Keratinocyte (primary cell): ENCODE results near the gene RITA1. TPM values are rescaled to one million over a fixed set of nuclear protein-coding genes. Genes with fewer than 3 reads are reported as not detected.

Source experiments
- DNase-seq: peaks from one replicate; pipeline ENCODE4 v3.0.0-alpha.2; 2011; ENCODE audit warnings: low read depth, missing footprints, low spot score
- FAIRE-seq: peaks from 2 replicates; lab custom pipeline; 2011; peaks lifted over from hg19 to GRCh38; lab: Jason Lieb, UNC
- H2AFZ ChIP-seq: 2 replicates; pipeline ENCODE4 v1.6.0; 2012; ENCODE audit warnings: low read length, control low read depth, inconsistent platforms; ENCODE audit not compliant: control insufficient read depth
- H3K27ac ChIP-seq: 2 replicates; pipeline ENCODE4 v1.5.1; 2011; ENCODE audit warnings: low read length; ENCODE audit not compliant: control insufficient read depth, insufficient read depth
- H3K27me3 ChIP-seq: 3 replicates; pipeline ENCODE4 v1.6.0; 2011; ENCODE audit warnings: low read length; ENCODE audit not compliant: control insufficient read depth, insufficient read depth; ENCODE audit errors: extremely low read depth
- H3K36me3 ChIP-seq, 2 experiments: 2 replicates in 1 of 2; 3 replicates in 1 of 2; pipeline ENCODE4 v1.5.1; 2011; ENCODE audit warnings: low read length in 2 of 2, mild to moderate bottlenecking in 1 of 2; ENCODE audit not compliant: control insufficient read depth in 2 of 2, insufficient read depth in 2 of 2; ENCODE audit errors: extremely low read depth in 1 of 2
- H3K4me1 ChIP-seq: 3 replicates; pipeline ENCODE4 v1.5.1; 2011; ENCODE audit warnings: low read length; ENCODE audit not compliant: control insufficient read depth, insufficient read depth; ENCODE audit errors: extremely low read depth
- H3K4me2 ChIP-seq: 3 replicates; pipeline ENCODE4 v1.6.0; 2011; ENCODE audit warnings: low read depth, low read length; ENCODE audit not compliant: control insufficient read depth, insufficient read depth; ENCODE audit errors: extremely low read depth
- H3K4me3 ChIP-seq, 3 experiments: fragments of 200-600 bp in 1 of 3; sonication (generic) in 1 of 3; 2 replicates in 2 of 3; 3 replicates in 1 of 3; pipeline ENCODE4 v1.5.1; 2011 to 2016; ENCODE audit warnings: low read length in 3 of 3, mild to moderate bottlenecking in 3 of 3, control low read depth in 2 of 3, inconsistent platforms in 1 of 3, low read depth in 1 of 3, mixed read lengths in 1 of 3, mixed run types in 1 of 3, moderate library complexity in 1 of 3; ENCODE audit not compliant: control insufficient read depth in 2 of 3, insufficient read depth in 2 of 3; ENCODE audit errors: extremely low read depth in 1 of 3
- H3K79me2 ChIP-seq: 2 replicates; pipeline ENCODE4 v1.6.0; 2012; ENCODE audit warnings: low read length; ENCODE audit not compliant: control insufficient read depth, insufficient read depth
- H3K9ac ChIP-seq: 3 replicates; pipeline ENCODE4 v1.6.0; 2011; ENCODE audit warnings: low read length; ENCODE audit not compliant: control insufficient read depth, insufficient read depth; ENCODE audit errors: extremely low read depth
- H3K9me1 ChIP-seq: 3 replicates; pipeline ENCODE4 v1.6.0; 2011; ENCODE audit warnings: low read length; ENCODE audit not compliant: control insufficient read depth, insufficient read depth; ENCODE audit errors: extremely low read depth
- H3K9me3 ChIP-seq: 2 replicates; pipeline ENCODE4 v1.5.1; 2012; ENCODE audit warnings: low read depth, low read length; ENCODE audit not compliant: control insufficient read depth
- H4K20me1 ChIP-seq: 3 replicates; pipeline ENCODE4 v1.6.0; 2011; ENCODE audit warnings: low read length; ENCODE audit not compliant: control insufficient read depth, insufficient read depth; ENCODE audit errors: extremely low read depth
- EZH2 ChIP-seq: IDR thresholded peaks from one replicate; pipeline ENCODE4 v1.6.1; 2012; ENCODE audit warnings: inconsistent platforms, mild to moderate bottlenecking, low read length, moderate library complexity
- dilution Hi-C: fragments of 300-500 bp; cut with MboI; formaldehyde crosslinking; loops from one replicate; pipeline ENCODE4 v1.7.0; 2020; ENCODE audit warnings: low sequenced_read_pairs; ENCODE audit not compliant: extremely low pct_ligation_motif_present
- polyA plus RNA-seq, 5 experiments: library from polyadenylated mRNA; depleted of rRNA in 3 of 5; stranded (reverse) in 3 of 5; stranded (forward) in 1 of 5; unstranded in 1 of 5; fragments of >200 nt; gene quantifications; 1 replicate in 1 of 5; 2 replicates in 3 of 5; 3 replicates in 1 of 5; pipeline versions ENCODE4 v1.2.1 to v1.2.3, GENCODE V29; 2011 to 2012; ENCODE audit warnings: missing spikeins in 2 of 5, low read depth in 1 of 5, low replicate concordance in 1 of 5
- TF ChIP-seq, protein P1 (sequence below), 3 experiments: IDR thresholded peaks in 1 of 3; conservative IDR thresholded peaks in 1 of 3; optimal IDR thresholded peaks in 1 of 3; 2 replicates in 2 of 3; 3 replicates in 1 of 3; pipeline versions ENCODE3 to v1.5.1; 2011; ENCODE audit warnings: low read length in 3 of 3, mild to moderate bottlenecking in 3 of 3, moderate library complexity in 2 of 3, control low read depth in 1 of 3, inconsistent platforms in 1 of 3; ENCODE audit not compliant: insufficient read depth in 2 of 3; ENCODE audit errors: extremely low read depth in 1 of 3

The RITA1 gene
- polyA plus RNA-seq, 1 donor (not counting 4 experiments of a cell fraction or from before 2014, with no cell fraction given) = 11.8 TPM

DNA sequence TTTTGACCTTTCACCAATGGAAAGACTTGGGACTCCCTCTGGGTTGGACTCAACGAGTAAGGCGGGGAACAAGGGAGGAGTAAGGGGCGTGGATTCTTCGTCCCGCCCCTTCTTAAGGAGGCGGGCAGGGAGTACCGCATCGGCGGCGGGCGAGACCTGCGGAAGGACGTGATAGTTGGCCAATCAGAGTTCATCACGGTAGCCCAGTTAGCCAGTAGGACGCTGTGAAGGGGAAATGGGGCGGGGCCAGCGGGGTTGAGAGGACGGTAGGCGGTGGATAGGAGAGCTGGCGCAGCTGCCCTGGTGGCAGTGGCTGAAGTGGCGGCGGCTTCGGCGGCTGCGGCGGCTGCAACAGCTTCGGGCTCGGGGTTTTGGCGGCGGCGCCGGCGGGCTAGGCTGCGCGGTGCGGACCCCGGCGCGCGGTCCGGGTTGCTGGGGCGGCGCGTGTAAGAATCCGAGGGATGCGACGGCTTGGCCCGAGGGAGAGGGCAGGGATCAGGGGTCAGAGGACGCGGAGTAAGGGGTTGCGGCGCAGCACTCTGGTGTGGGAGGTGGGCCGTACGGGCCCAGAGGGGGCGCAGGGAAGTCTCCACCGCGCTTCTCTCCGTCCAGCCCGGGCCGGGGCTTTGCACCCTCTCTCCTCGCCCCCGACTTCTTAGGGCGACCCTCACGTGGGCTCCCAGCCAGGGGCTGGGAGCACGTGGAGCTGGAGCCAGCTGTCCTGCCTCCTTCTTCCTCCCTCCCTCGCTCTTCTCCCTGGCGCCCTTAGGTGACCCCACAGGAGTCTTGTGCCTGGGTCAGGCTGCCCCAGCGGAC, 35.9 kb downstream of the RITA1 start, which contains the start of gene TPCN1:
TPCN1 (plus strand) TSS at position 284 of the 816 bp plus-strand sequence. CDS start 5,389 bp downstream, outside the sequence.
- H4K20me1 ChIP-seq = no peaks in the 10 kb centered on the region
- peaks cover 22% of the 10 kb centered on the region for H3K4me1 ChIP-seq
- FAIRE-seq (peak; percentile 83), DNase-seq (peak; percentile 99)
- peak within 1 kb of the TSS; percentile 99 for H2AFZ ChIP-seq
- H3K9me3 ChIP-seq = no peaks in the 10 kb centered on the region
- peaks cover 6% of the 10 kb centered on the region for H3K79me2 ChIP-seq
- TF ChIP-seq, protein P1, sequence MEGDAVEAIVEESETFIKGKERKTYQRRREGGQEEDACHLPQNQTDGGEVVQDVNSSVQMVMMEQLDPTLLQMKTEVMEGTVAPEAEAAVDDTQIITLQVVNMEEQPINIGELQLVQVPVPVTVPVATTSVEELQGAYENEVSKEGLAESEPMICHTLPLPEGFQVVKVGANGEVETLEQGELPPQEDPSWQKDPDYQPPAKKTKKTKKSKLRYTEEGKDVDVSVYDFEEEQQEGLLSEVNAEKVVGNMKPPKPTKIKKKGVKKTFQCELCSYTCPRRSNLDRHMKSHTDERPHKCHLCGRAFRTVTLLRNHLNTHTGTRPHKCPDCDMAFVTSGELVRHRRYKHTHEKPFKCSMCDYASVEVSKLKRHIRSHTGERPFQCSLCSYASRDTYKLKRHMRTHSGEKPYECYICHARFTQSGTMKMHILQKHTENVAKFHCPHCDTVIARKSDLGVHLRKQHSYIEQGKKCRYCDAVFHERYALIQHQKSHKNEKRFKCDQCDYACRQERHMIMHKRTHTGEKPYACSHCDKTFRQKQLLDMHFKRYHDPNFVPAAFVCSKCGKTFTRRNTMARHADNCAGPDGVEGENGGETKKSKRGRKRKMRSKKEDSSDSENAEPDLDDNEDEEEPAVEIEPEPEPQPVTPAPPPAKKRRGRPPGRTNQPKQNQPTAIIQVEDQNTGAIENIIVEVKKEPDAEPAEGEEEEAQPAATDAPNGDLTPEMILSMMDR (optimal IDR thresholded peaks at IDR 0.05 in 1 of 3, IDR thresholded peaks at IDR 0.05 in 1 of 3, conservative IDR thresholded peaks at IDR 0.05 in 1 of 3; ENCODE audit: extremely low read depth in 1 of 3, insufficient read depth in 2 of 3, low read length in 3 of 3) = no peak
- TF ChIP-seq EZH2 = no peak
- no peaks in the 10 kb centered on the region for H3K27me3 ChIP-seq
- peak within 1 kb of the TSS; percentile 96 for H3K4me2 ChIP-seq
- H3K27ac ChIP-seq = peak within 1 kb of the TSS; percentile 71
- dilution Hi-C loops = no loop called here
- H3K4me3 ChIP-seq = peak within 1 kb of the TSS; percentile 62 to 87 (median 86)
- peak within 1 kb of the TSS; percentile 88 for H3K9ac ChIP-seq
- H3K36me3 ChIP-seq = no peaks in the 10 kb centered on the region
- peaks cover 3% of the 10 kb centered on the region for H3K9me1 ChIP-seq

- TF ChIP-seq, protein P1 (optimal IDR thresholded peaks at IDR 0.05 in 1 of 3, IDR thresholded peaks at IDR 0.05 in 1 of 3, conservative IDR thresholded peaks at IDR 0.05 in 1 of 3; ENCODE audit: extremely low read depth in 1 of 3, insufficient read depth in 2 of 3, low read length in 3 of 3) = no peak
- no peak for TF ChIP-seq EZH2
- Histone ChIP-seq H3K9ac (peak overlapping the region; percentile 88), H3K4me2 (peak overlapping the region; percentile 96), H2AFZ (peak overlapping the region; percentile 63), H4K20me1 (no peaks in the 10 kb centered on the region), H3K79me2 (peaks cover 6% of the 10 kb centered on the region), H3K27me3 (no peaks in the 10 kb centered on the region), H3K36me3 (peaks cover 0 to 3% of the 10 kb centered on the region in 2 experiments), H3K4me1 (peaks cover 22% of the 10 kb centered on the region), H3K9me1 (peaks cover 3% of the 10 kb centered on the region), H3K9me3 (no peaks in the 10 kb centered on the region), H3K4me3 (peak overlapping the region; percentile 62 to 86 (median 81)), H3K27ac (peak overlapping the region; percentile 71)
- DNase-seq (no peak), FAIRE-seq (no peak)
- dilution Hi-C loops = no loop called here
These were observed 36.6 kb downstream of the RITA1 start for GRCh38 chr12:113221997-113222729.
